ENCODE measurements around the gene FAM117A.
A peak's percentile ranks its signal among the peaks of the same experiment; 100 is the strongest.

The FAM117A gene

GRCh38 chr17:49755663-49756283 lies 8.2 kb downstream of the FAM117A start:
- Histone ChIP-seq H3K27ac (ENCODE audit: low read length) (no peak overlapping the region), H3K4me3 (ENCODE audit: low read depth in 1 of 2, low read length in 2 of 2) (no peak overlapping the region), H3K4me2 (ENCODE audit: insufficient read depth, low read length) (no peak overlapping the region), H4K20me1 (ENCODE audit: insufficient read depth, low read length) (peaks cover 17% of the 10 kb centered on the region), H3K9ac (ENCODE audit: low read depth, low read length) (no peak overlapping the region), H3K79me2 (ENCODE audit: insufficient read depth, low read length) (peaks cover 85% of the 10 kb centered on the region), H3K4me1 (ENCODE audit: insufficient read depth, low read length) (peaks cover 20% of the 10 kb centered on the region), H3K36me3 (ENCODE audit: insufficient read depth, low read length) (peaks cover 26% of the 10 kb centered on the region), H3K27me3 (ENCODE audit: insufficient read depth, low read length, poor library complexity) (no peaks in the 10 kb centered on the region), H2AFZ (ENCODE audit: low read depth, low read length) (no peak overlapping the region), H3K9me3 (ENCODE audit: insufficient read depth, low read length, severe bottlenecking) (no peaks in the 10 kb centered on the region)
- ATAC-seq (ENCODE audit: insufficient read depth, low read depth) = no peak
- TF ChIP-seq CTCF (IDR thresholded peaks at IDR 0.05; ENCODE audit: borderline replicate concordance, extremely low read depth, low read length, poor library complexity, severe bottlenecking) (no peak), EZH2 (IDR thresholded peaks at IDR 0.05; ENCODE audit: borderline replicate concordance, low read depth, low read length, severe bottlenecking) (no peak)
- no peak for DNase-seq

- no peaks in the 10 kb centered on the region for H3K9me3 ChIP-seq (ENCODE audit: insufficient read depth, low read length, severe bottlenecking)
- DNase-seq = peak; percentile 37
- H3K4me3 ChIP-seq (ENCODE audit: low read depth in 1 of 2, low read length in 2 of 2) = no peak overlapping the region
- H3K27me3 ChIP-seq (ENCODE audit: insufficient read depth, low read length, poor library complexity) = no peaks in the 10 kb centered on the region
- H3K4me1 ChIP-seq (ENCODE audit: insufficient read depth, low read length) = peaks cover 32% of the 10 kb centered on the region
- H3K4me2 ChIP-seq (ENCODE audit: insufficient read depth, low read length) = no peak overlapping the region
- peak; percentile 34; the same call in 2 of the 3 replicates for ATAC-seq (ENCODE audit: insufficient read depth, low read depth)
- peaks cover 15% of the 10 kb centered on the region for H4K20me1 ChIP-seq (ENCODE audit: insufficient read depth, low read length)
- H3K79me2 ChIP-seq (ENCODE audit: insufficient read depth, low read length) = peaks cover 81% of the 10 kb centered on the region
- H3K27ac ChIP-seq (ENCODE audit: low read length) = no peak overlapping the region
- no peak overlapping the region for H3K9ac ChIP-seq (ENCODE audit: low read depth, low read length)
- H2AFZ ChIP-seq (ENCODE audit: low read depth, low read length) = no peak overlapping the region
- TF ChIP-seq CTCF (IDR thresholded peaks at IDR 0.05; ENCODE audit: borderline replicate concordance, extremely low read depth, low read length, poor library complexity, severe bottlenecking) (no peak), EZH2 (IDR thresholded peaks at IDR 0.05; ENCODE audit: borderline replicate concordance, low read depth, low read length, severe bottlenecking) (no peak)
- peaks cover 21% of the 10 kb centered on the region for H3K36me3 ChIP-seq (ENCODE audit: insufficient read depth, low read length)
Measured at GRCh38 chr17:49753959-49754391, 10.0 kb downstream of the FAM117A start.

GRCh38 chr17:49752508-49752907 lies 11.4 kb downstream of the FAM117A start:
- Histone ChIP-seq H3K27me3 (ENCODE audit: insufficient read depth, low read length, poor library complexity) (no peaks in the 10 kb centered on the region), H4K20me1 (ENCODE audit: insufficient read depth, low read length) (peaks cover 21% of the 10 kb centered on the region), H2AFZ (ENCODE audit: low read depth, low read length) (no peak overlapping the region), H3K9ac (ENCODE audit: low read depth, low read length) (no peak overlapping the region), H3K36me3 (ENCODE audit: insufficient read depth, low read length) (peaks cover 12% of the 10 kb centered on the region), H3K27ac (ENCODE audit: low read length) (peak overlapping the region; percentile 24; the same call in 1 of the 2 replicates), H3K4me1 (ENCODE audit: insufficient read depth, low read length) (peaks cover 47% of the 10 kb centered on the region), H3K4me2 (ENCODE audit: insufficient read depth, low read length) (no peak overlapping the region), H3K79me2 (ENCODE audit: insufficient read depth, low read length) (peaks cover 80% of the 10 kb centered on the region), H3K9me3 (ENCODE audit: insufficient read depth, low read length, severe bottlenecking) (no peaks in the 10 kb centered on the region), H3K4me3 (ENCODE audit: low read depth in 1 of 2, low read length in 2 of 2) (no peak overlapping the region)
- DNase-seq (no peak), ATAC-seq (ENCODE audit: insufficient read depth, low read depth) (no peak)
- TF ChIP-seq CTCF (IDR thresholded peaks at IDR 0.05; ENCODE audit: borderline replicate concordance, extremely low read depth, low read length, poor library complexity, severe bottlenecking) (no peak), EZH2 (IDR thresholded peaks at IDR 0.05; ENCODE audit: borderline replicate concordance, low read depth, low read length, severe bottlenecking) (no peak)
